Omental fat pad (tissue), 4 donors: Measurements from ENCODE around the gene TBC1D22A. TPM values are rescaled to one million over a fixed set of nuclear protein-coding genes. Genes with fewer than 3 reads are reported as not detected.

Experiments
- ATAC-seq: fragments of 150-250 bp; one replicate; pipeline ENCODE4 v1.9.1; 2016; ENCODE audit warnings: mild to moderate bottlenecking, moderate library complexity; ENCODE audit not compliant: low FRiP score
- DNase-seq: peaks from one replicate; pipeline ENCODE4 v3.0.0-alpha.2; 2019; ENCODE audit warnings: low spot score
- CTCF ChIP-seq, 3 donors: fragments of 450-650 bp; IDR thresholded peaks; one replicate each; pipeline ENCODE4 v1.5.1; 2016 to 2017; ENCODE audit warnings: antibody characterized with exemption in 3 of 3, mild to moderate bottlenecking in 3 of 3, moderate library complexity in 2 of 3
- total RNA-seq, 4 donors: library from RNA; depleted of rRNA; stranded (reverse); fragments of >200 nt; gene quantifications; one replicate each; pipeline ENCODE4 v1.1.0, GENCODE V29; 2016

TBC1D22A gene
- total RNA-seq, 4 donors from 2014 or later: 21.3 to 31.2 (median 24.5) TPM

- ATAC-seq: no peak
- DNase-seq: no peak
- no peak for TF ChIP-seq CTCF (IDR thresholded peaks at IDR 0.05)
These were observed 327.5 kb downstream of the TBC1D22A start for GRCh38 chr22:47089796-47090460.

GRCh38 chr22:47090591-47091245 lies 328.3 kb downstream of the TBC1D22A start:
- no peak for ATAC-seq
- no peak for DNase-seq
- TF ChIP-seq CTCF (IDR thresholded peaks at IDR 0.05): no peak

GRCh38 chr22:47091246-47091651 lies 328.8 kb downstream of the TBC1D22A start:
- DNase-seq (no peak), ATAC-seq (no peak)
- no peak for TF ChIP-seq CTCF (IDR thresholded peaks at IDR 0.05)

- DNase-seq: no peak
- TF ChIP-seq CTCF (IDR thresholded peaks at IDR 0.05): no peak
- ATAC-seq: peak; percentile 30
These were observed 329.7 kb downstream of the TBC1D22A start for GRCh38 chr22:47091921-47092700.

- ATAC-seq: peak; percentile 49
- no peak for DNase-seq
- TF ChIP-seq CTCF (IDR thresholded peaks at IDR 0.05): no peak
These were observed 330.5 kb downstream of the TBC1D22A start for GRCh38 chr22:47092896-47093311.

- ATAC-seq (no peak), DNase-seq (no peak)
- TF ChIP-seq CTCF (IDR thresholded peaks at IDR 0.05): no peak
These were observed 331.3 kb downstream of the TBC1D22A start for GRCh38 chr22:47093720-47094119.
